SK-N-SH (cell line): ENCODE measurements around the gene AGMO. TPM values are rescaled to one million over a fixed set of nuclear protein-coding genes. Genes with fewer than 3 reads are reported as not detected.

Source experiments
- CTCF ChIA-PET: fragments of 300-600, 350-600 bp; formaldehyde crosslinking; extraction: SDS; loops from one replicate; lab custom pipeline; 2021; lab: Yijun Ruan, JAX
- POLR2A ChIA-PET: fragments of 350-600 bp; sonication (Branson Sonifier 250); formaldehyde crosslinking; extraction: SDS; loops from one replicate; lab custom pipeline; 2020; ENCODE audit warnings: antibody characterized with exemption, inconsistent platforms; lab: Yijun Ruan, JAX
- DNase-seq: peaks from one replicate; pipeline ENCODE4 v3.0.0; 2012
- H2AFZ ChIP-seq: fragments of 200-600 bp; sonication (generic); 2 replicates; pipeline ENCODE4 v1.8.1; 2016; ENCODE audit warnings: antibody characterized with exemption, mild to moderate bottlenecking, low read depth
- H3F3A ChIP-seq: fragments of 200-600 bp; sonication (generic); replicated peaks from 2 replicates; pipeline ENCODE3; 2016; ENCODE audit warnings: antibody characterized with exemption, mild to moderate bottlenecking; ENCODE audit not compliant: insufficient read depth
- H3K27ac ChIP-seq, 2 experiments: fragments of 200-500 bp in 1 of 2; fragments of 200-600 bp in 1 of 2; sonication (Bioruptor generic) in 1 of 2; sonication (generic), shearing (Covaris generic) in 1 of 2; 2 replicates each; pipeline versions ENCODE4 v1.5.1 to v1.6.1; 2014 to 2016; ENCODE audit warnings: low read depth in 2 of 2, inconsistent platforms in 1 of 2, low read length in 1 of 2, mild to moderate bottlenecking in 1 of 2, mixed read lengths in 1 of 2
- H3K27me3 ChIP-seq: fragments of 200-600 bp; sonication (generic), shearing (Covaris generic); 2 replicates; pipeline ENCODE4 v1.6.1; 2016; ENCODE audit warnings: mixed run types; ENCODE audit not compliant: insufficient read depth
- H3K36me3 ChIP-seq, 2 experiments: fragments of 200-500 bp in 1 of 2; fragments of 200-600 bp in 1 of 2; sonication (Bioruptor generic) in 1 of 2; sonication (generic) in 1 of 2; replicated peaks in 1 of 2; 2 replicates each; pipeline versions ENCODE3 to v1.5.1; 2014 to 2016; ENCODE audit warnings: low read length in 1 of 2, mild to moderate bottlenecking in 1 of 2; ENCODE audit not compliant: insufficient read depth in 2 of 2, control insufficient read depth in 1 of 2
- H3K4me1 ChIP-seq, 2 experiments: fragments of 200-500 bp in 1 of 2; fragments of 200-600 bp in 1 of 2; sonication (Bioruptor generic) in 1 of 2; sonication (generic), shearing (Covaris generic) in 1 of 2; 2 replicates each; pipeline versions ENCODE4 v1.5.1 to v1.6.1; 2014 to 2016; ENCODE audit warnings: low read depth in 1 of 2, low read length in 1 of 2, mixed run types in 1 of 2; ENCODE audit not compliant: insufficient read depth in 2 of 2, control insufficient read depth in 1 of 2
- H3K4me2 ChIP-seq: fragments of 200-600 bp; sonication (generic), shearing (Covaris generic); 2 replicates; pipeline ENCODE4 v1.6.1; 2017; ENCODE audit warnings: mixed run types
- H3K4me3 ChIP-seq, 2 experiments: fragments of 200-500 bp in 1 of 2; fragments of 200-600 bp in 1 of 2; sonication (Bioruptor generic) in 1 of 2; sonication (generic), shearing (Covaris generic) in 1 of 2; 2 replicates each; pipeline versions ENCODE4 v1.5.1 to v1.8.1; 2014 to 2016; ENCODE audit warnings: low read depth in 2 of 2, inconsistent platforms in 1 of 2, low read length in 1 of 2, mild to moderate bottlenecking in 1 of 2, mixed read lengths in 1 of 2, moderate library complexity in 1 of 2
- H3K79me2 ChIP-seq: fragments of 200-600 bp; sonication (generic); 2 replicates; pipeline ENCODE4 v1.8.1; 2017; ENCODE audit warnings: mild to moderate bottlenecking; ENCODE audit not compliant: insufficient read depth
- H3K9ac ChIP-seq: fragments of 200-600 bp; sonication (generic); 2 replicates; pipeline ENCODE4 v1.6.1; 2017; ENCODE audit warnings: mixed run types
- H3K9me2 ChIP-seq: fragments of 200-600 bp; sonication (generic); 2 replicates; pipeline ENCODE4 v1.6.1; 2017; ENCODE audit warnings: mixed run types
- H3K9me3 ChIP-seq: fragments of 200-600 bp; sonication (generic); 2 replicates; pipeline ENCODE4 v1.6.1; 2017; ENCODE audit warnings: mixed run types, mild to moderate bottlenecking, moderate library complexity
- H4K20me1 ChIP-seq: fragments of 200-600 bp; sonication (generic); 2 replicates; pipeline ENCODE4 v1.6.1; 2017; ENCODE audit warnings: mild to moderate bottlenecking, mixed run types; ENCODE audit not compliant: insufficient read depth
- CTCF ChIP-seq: fragments of 200-600 bp; sonication (generic); IDR thresholded peaks from 2 replicates; pipeline ENCODE4 v1.6.1; 2017; ENCODE audit warnings: antibody characterized with exemption, mild to moderate bottlenecking, moderate library complexity
- ELF1 ChIP-seq: IDR thresholded peaks from 2 replicates; pipeline ENCODE4 v1.4.0; 2012
- EP300 ChIP-seq, 2 experiments: IDR thresholded peaks; 2 replicates each; pipeline versions ENCODE4 v1.4.0 to v1.6.1; 2012; ENCODE audit warnings: borderline replicate concordance in 1 of 2, low read depth in 1 of 2, low read length in 1 of 2
- EZH2phosphoT487 ChIP-seq: fragments of 200-600 bp; sonication (generic); IDR thresholded peaks from 2 replicates; pipeline ENCODE4 v1.6.1; 2017; ENCODE audit warnings: low read depth, mixed run types, mild to moderate bottlenecking, antibody characterized with exemption, moderate library complexity, borderline replicate concordance
- FOSL2 ChIP-seq: IDR thresholded peaks from 2 replicates; pipeline ENCODE4 v1.4.0; 2012; ENCODE audit warnings: low read depth, mild to moderate bottlenecking, moderate library complexity, borderline replicate concordance
- FOXJ3 ChIP-seq: sonication (generic); formaldehyde crosslinking; IDR thresholded peaks from 2 replicates; pipeline ENCODE4 v1.5.1; 2020; ENCODE audit warnings: mild to moderate bottlenecking, missing genetic modification reagents
- FOXM1 ChIP-seq: IDR thresholded peaks from 2 replicates; pipeline ENCODE4 v1.4.0; 2012; ENCODE audit warnings: low read depth, mild to moderate bottlenecking
- GATA2 ChIP-seq: sonication (generic); formaldehyde crosslinking; IDR thresholded peaks from 2 replicates; pipeline ENCODE4 v1.5.0; 2020; ENCODE audit warnings: mild to moderate bottlenecking, missing genetic modification reagents
- JUND ChIP-seq: IDR thresholded peaks from 2 replicates; pipeline ENCODE4 v1.4.0; 2012
- MAX ChIP-seq: IDR thresholded peaks from 2 replicates; pipeline ENCODE4 v1.4.0; 2012; ENCODE audit warnings: low read depth
- MEF2A ChIP-seq: IDR thresholded peaks from 2 replicates; pipeline ENCODE4 v1.4.0; 2012; ENCODE audit warnings: low read depth, borderline replicate concordance
- MXI1 ChIP-seq: IDR thresholded peaks from 2 replicates; pipeline ENCODE4 v1.6.1; 2012; ENCODE audit warnings: mild to moderate bottlenecking, low read depth, low read length, improper control_type of control experiment
- NRF1 ChIP-seq: IDR thresholded peaks from 2 replicates; pipeline ENCODE4 v1.6.1; 2012; ENCODE audit warnings: low read depth, mild to moderate bottlenecking, low read length
- POLR2AphosphoS5 ChIP-seq: IDR thresholded peaks from 2 replicates; pipeline ENCODE4 v1.6.1; 2012; ENCODE audit warnings: low read depth, low read length
- RAD21 ChIP-seq: IDR thresholded peaks from 2 replicates; pipeline ENCODE4 v1.6.1; 2012; ENCODE audit warnings: mild to moderate bottlenecking, low read length
- RCOR1 ChIP-seq: fragments of 150-350 bp; IDR thresholded peaks from 2 replicates; pipeline ENCODE4 v1.6.1; 2017; ENCODE audit warnings: antibody characterized with exemption, low read length
- RFX5 ChIP-seq: IDR thresholded peaks from 2 replicates; pipeline ENCODE4 v1.6.1; 2012; ENCODE audit warnings: mild to moderate bottlenecking, improper control_type of control experiment, low read length
- TAF1 ChIP-seq: IDR thresholded peaks from 2 replicates; pipeline ENCODE4 v1.6.1; 2012; ENCODE audit warnings: low read depth, mild to moderate bottlenecking, low read length, moderate library complexity, borderline replicate concordance
- TCF12 ChIP-seq: IDR thresholded peaks from 2 replicates; pipeline ENCODE4 v1.4.0; 2012
- WGBS: methylation state at CpG from one replicate; pipeline ENCODE4 v1.1.6; 2017; ENCODE audit warnings: low lambda C conversion rate; 5-methylcytosine and 5-hydroxymethylcytosine counted together
- polyA plus RNA-seq, 3 experiments: library from polyadenylated mRNA; depleted of rRNA; stranded (reverse); fragments of >200 nt; gene quantifications; 2 replicates each; pipeline ENCODE4 v1.2.3, GENCODE V29; 2012
- TF ChIP-seq, protein P1 (sequence below): IDR thresholded peaks from 2 replicates; pipeline ENCODE4 v1.6.1; 2012; ENCODE audit warnings: mild to moderate bottlenecking, low read depth, low read length, moderate library complexity
- TF ChIP-seq, protein P2 (sequence below): fragments of 150-350 bp; IDR thresholded peaks from 2 replicates; pipeline ENCODE4 v1.6.1; 2017; ENCODE audit warnings: antibody characterized with exemption, low read length, low read depth, borderline replicate concordance
- TF ChIP-seq, protein P3 (sequence below): IDR thresholded peaks from 2 replicates; pipeline ENCODE4 v1.4.0; 2012; ENCODE audit warnings: low read depth, borderline replicate concordance

Gene AGMO
- polyA plus RNA-seq, 1 of the 3 experiments (the other 2 are of a cell fraction) = 0.05 TPM

DNA sequence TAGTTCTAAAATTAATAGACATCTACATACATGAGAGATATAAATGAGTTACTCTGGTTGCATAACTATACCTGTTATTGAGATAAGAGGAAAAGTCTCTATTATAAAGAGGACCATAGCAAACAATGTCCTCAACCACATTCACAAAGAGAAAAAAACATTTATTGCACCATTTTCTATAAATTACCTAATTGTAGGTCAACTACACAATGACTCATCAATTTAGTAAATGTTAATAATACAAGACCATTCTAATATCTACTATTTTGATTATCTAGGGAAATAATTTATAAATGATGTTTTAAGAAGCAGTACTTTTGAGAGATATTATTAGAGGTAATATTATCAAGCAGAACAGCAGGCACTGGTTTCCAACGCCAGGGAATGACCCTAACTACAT is 246.1 kb downstream of the AGMO start:
- Histone ChIP-seq H3K4me2 (no peak overlapping the region), H3F3A (no peaks in the 10 kb centered on the region), H3K9me3 (no peaks in the 10 kb centered on the region), H3K9me2 (no peaks in the 10 kb centered on the region), H3K4me1 (no peaks in the 10 kb centered on the region), H3K79me2 (no peaks in the 10 kb centered on the region), H3K27me3 (no peaks in the 10 kb centered on the region), H3K4me3 (no peak overlapping the region), H3K36me3 (no peaks in the 10 kb centered on the region), H4K20me1 (no peaks in the 10 kb centered on the region), H2AFZ (no peak overlapping the region), H3K27ac (no peak overlapping the region), H3K9ac (no peak overlapping the region)
- no peak for DNase-seq
- TF ChIP-seq EP300 (IDR thresholded peaks at IDR 0.05; ENCODE audit: borderline replicate concordance in 1 of 2, low read depth in 1 of 2, low read length in 1 of 2) = no peak
- TF ChIP-seq TCF12 = no peak
- POLR2A ChIA-PET = no interaction called here
- 48% methylated on average over 1 of the region's 1 CpG for WGBS
- CTCF ChIA-PET = interaction anchor here (0.6 kb wide), 2 partner anchors 10 to 21 kb away, joined by 3 read pairs; no protein-coding TSS in a partner anchor

DNA sequence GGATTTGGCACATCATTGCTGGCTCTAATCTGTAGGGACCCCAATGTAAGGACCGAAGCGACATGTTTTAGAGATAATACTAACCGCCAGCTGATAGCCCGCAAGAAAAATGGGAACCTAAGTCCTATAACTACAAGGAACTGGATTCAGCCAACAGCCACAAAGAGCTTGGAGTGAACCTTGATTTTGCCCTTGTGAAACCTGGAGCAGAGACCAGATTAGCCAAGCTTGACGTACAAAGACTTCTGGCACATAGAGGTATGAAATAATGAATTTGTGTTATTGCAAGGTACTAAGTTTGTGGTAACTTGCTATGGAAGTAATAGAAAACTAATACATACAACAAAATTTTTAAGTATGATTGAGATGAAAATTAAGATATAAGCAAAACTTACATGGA is 246.9 kb downstream of the AGMO start:
- H3K4me2 ChIP-seq = no peak overlapping the region
- no peaks in the 10 kb centered on the region for H3K27me3 ChIP-seq
- CTCF ChIA-PET = interaction anchor here (0.7 to 1.0 kb wide), 3 partner anchors 12 to 650 kb away, joined by 3 to 4 read pairs (median 3); no protein-coding TSS in a partner anchor
- no peaks in the 10 kb centered on the region for H3K9me2 ChIP-seq
- H4K20me1 ChIP-seq = no peaks in the 10 kb centered on the region
- no peaks in the 10 kb centered on the region for H3K36me3 ChIP-seq
- H2AFZ ChIP-seq = no peak overlapping the region
- H3K79me2 ChIP-seq = no peaks in the 10 kb centered on the region
- H3K4me1 ChIP-seq = no peaks in the 10 kb centered on the region
- no peak for TF ChIP-seq JUND
- TF ChIP-seq NRF1 = no peak
- no peak for TF ChIP-seq ELF1
- TF ChIP-seq MAX = no peak
- no peak for TF ChIP-seq RAD21
- no peak for TF ChIP-seq MEF2A
- TF ChIP-seq, protein P1, sequence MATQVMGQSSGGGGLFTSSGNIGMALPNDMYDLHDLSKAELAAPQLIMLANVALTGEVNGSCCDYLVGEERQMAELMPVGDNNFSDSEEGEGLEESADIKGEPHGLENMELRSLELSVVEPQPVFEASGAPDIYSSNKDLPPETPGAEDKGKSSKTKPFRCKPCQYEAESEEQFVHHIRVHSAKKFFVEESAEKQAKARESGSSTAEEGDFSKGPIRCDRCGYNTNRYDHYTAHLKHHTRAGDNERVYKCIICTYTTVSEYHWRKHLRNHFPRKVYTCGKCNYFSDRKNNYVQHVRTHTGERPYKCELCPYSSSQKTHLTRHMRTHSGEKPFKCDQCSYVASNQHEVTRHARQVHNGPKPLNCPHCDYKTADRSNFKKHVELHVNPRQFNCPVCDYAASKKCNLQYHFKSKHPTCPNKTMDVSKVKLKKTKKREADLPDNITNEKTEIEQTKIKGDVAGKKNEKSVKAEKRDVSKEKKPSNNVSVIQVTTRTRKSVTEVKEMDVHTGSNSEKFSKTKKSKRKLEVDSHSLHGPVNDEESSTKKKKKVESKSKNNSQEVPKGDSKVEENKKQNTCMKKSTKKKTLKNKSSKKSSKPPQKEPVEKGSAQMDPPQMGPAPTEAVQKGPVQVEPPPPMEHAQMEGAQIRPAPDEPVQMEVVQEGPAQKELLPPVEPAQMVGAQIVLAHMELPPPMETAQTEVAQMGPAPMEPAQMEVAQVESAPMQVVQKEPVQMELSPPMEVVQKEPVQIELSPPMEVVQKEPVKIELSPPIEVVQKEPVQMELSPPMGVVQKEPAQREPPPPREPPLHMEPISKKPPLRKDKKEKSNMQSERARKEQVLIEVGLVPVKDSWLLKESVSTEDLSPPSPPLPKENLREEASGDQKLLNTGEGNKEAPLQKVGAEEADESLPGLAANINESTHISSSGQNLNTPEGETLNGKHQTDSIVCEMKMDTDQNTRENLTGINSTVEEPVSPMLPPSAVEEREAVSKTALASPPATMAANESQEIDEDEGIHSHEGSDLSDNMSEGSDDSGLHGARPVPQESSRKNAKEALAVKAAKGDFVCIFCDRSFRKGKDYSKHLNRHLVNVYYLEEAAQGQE = no peak
- no peak for TF ChIP-seq POLR2AphosphoS5
- no peak for TF ChIP-seq MXI1
- no peak for TF ChIP-seq CTCF
- no peak for TF ChIP-seq GATA2 (CRISPR knock-in tag)
- TF ChIP-seq, protein P2, sequence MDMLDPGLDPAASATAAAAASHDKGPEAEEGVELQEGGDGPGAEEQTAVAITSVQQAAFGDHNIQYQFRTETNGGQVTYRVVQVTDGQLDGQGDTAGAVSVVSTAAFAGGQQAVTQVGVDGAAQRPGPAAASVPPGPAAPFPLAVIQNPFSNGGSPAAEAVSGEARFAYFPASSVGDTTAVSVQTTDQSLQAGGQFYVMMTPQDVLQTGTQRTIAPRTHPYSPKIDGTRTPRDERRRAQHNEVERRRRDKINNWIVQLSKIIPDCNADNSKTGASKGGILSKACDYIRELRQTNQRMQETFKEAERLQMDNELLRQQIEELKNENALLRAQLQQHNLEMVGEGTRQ = no peak
- no peak for TF ChIP-seq EZH2phosphoT487
- TF ChIP-seq FOXJ3 (CRISPR knock-in tag) = no peak
- no peak for TF ChIP-seq FOXM1
- no peak for TF ChIP-seq RFX5
- no peak for TF ChIP-seq FOSL2
- TF ChIP-seq TAF1 = no peak
- TF ChIP-seq, protein P3, sequence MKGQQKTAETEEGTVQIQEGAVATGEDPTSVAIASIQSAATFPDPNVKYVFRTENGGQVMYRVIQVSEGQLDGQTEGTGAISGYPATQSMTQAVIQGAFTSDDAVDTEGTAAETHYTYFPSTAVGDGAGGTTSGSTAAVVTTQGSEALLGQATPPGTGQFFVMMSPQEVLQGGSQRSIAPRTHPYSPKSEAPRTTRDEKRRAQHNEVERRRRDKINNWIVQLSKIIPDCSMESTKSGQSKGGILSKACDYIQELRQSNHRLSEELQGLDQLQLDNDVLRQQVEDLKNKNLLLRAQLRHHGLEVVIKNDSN = no peak
- TF ChIP-seq RCOR1 = no peak
- POLR2A ChIA-PET = no interaction called here
- no peak overlapping the region for H3K27ac ChIP-seq
- H3K9ac ChIP-seq = no peak overlapping the region
- WGBS = 93% methylated on average over 5 of the region's 5 CpGs
- H3K9me3 ChIP-seq = no peaks in the 10 kb centered on the region
- no peak for DNase-seq
- H3F3A ChIP-seq = no peaks in the 10 kb centered on the region
- H3K4me3 ChIP-seq = no peak overlapping the region
